Calu3 (cell line): Measurements from ENCODE around the gene HDAC4. TPM values are rescaled to one million over a fixed set of nuclear protein-coding genes. Genes with fewer than 3 reads are reported as not detected.

Experiments used
- BruUV-seq: library from RNA; stranded (reverse); fragments of 400-500 nt; replicated peaks from 2 replicates; lab custom pipeline; 2021; lab: Mats Ljungman, UMichigan
- CTCF ChIA-PET: fragments of 300-600 bp; sonication (Branson Sonifier 250); formaldehyde crosslinking; loops from one replicate; lab custom pipeline; 2022; ENCODE audit warnings: antibody characterized with exemption; lab: Charles Lee
- DNase-seq: peaks from one replicate; pipeline ENCODE4 v3.0.0; 2022
- H3K27ac Mint-ChIP-seq: one replicate; pipeline ENCODE4 v1.8.0; 2022; ENCODE audit warnings: mixed read lengths; ENCODE audit not compliant: unreplicated experiment
- H3K27me3 Mint-ChIP-seq: one replicate; pipeline ENCODE4 v1.8.0; 2022; ENCODE audit warnings: mixed read lengths; ENCODE audit not compliant: unreplicated experiment
- H3K36me3 Mint-ChIP-seq: one replicate; pipeline ENCODE4 v1.8.0; 2022; ENCODE audit warnings: mild to moderate bottlenecking, moderate library complexity, mixed read lengths; ENCODE audit not compliant: insufficient read depth, unreplicated experiment
- H3K4me1 Mint-ChIP-seq: one replicate; pipeline ENCODE4 v1.8.0; 2022; ENCODE audit warnings: mild to moderate bottlenecking, low read depth, mixed read lengths; ENCODE audit not compliant: unreplicated experiment
- H3K4me3 Mint-ChIP-seq: one replicate; pipeline ENCODE4 v1.8.0; 2022; ENCODE audit warnings: mild to moderate bottlenecking, low read depth, moderate library complexity, mixed read lengths; ENCODE audit not compliant: unreplicated experiment
- H3K9me3 Mint-ChIP-seq: one replicate; pipeline ENCODE4 v1.8.0; 2022; ENCODE audit warnings: low read depth, mixed read lengths; ENCODE audit not compliant: unreplicated experiment
- intact Hi-C: fragments of 100-400 bp; cut with micrococcal nuclease; formaldehyde crosslinking; loops from one replicate; pipeline ENCODE4 v1.10.0; 2022; ENCODE audit not compliant: unreplicated experiment
- total RNA-seq: library from RNA; stranded (reverse); gene quantifications from 2 replicates; pipeline ENCODE4 v1.2.3, GENCODE V29; 2022
- TF ChIP-seq, protein P1 (sequence below): fragments of 200-600 bp; IDR thresholded peaks from one replicate; pipeline ENCODE4 v1.8.0; 2022; ENCODE audit warnings: antibody characterized with exemption; ENCODE audit not compliant: unreplicated experiment

Gene HDAC4
- total RNA-seq, 1 experiment from 2014 or later: 39.6 TPM

- no TSS peak for BruUV-seq
- Mint-ChIP-seq H3K4me3 (no peak overlapping the region), H3K27me3 (no peaks in the 10 kb centered on the region), H3K27ac (no peak overlapping the region), H3K36me3 (no peaks in the 10 kb centered on the region), H3K4me1 (peaks cover 37% of the 10 kb centered on the region), H3K9me3 (no peaks in the 10 kb centered on the region)
- DNase-seq: no peak
- TF ChIP-seq, protein P1, sequence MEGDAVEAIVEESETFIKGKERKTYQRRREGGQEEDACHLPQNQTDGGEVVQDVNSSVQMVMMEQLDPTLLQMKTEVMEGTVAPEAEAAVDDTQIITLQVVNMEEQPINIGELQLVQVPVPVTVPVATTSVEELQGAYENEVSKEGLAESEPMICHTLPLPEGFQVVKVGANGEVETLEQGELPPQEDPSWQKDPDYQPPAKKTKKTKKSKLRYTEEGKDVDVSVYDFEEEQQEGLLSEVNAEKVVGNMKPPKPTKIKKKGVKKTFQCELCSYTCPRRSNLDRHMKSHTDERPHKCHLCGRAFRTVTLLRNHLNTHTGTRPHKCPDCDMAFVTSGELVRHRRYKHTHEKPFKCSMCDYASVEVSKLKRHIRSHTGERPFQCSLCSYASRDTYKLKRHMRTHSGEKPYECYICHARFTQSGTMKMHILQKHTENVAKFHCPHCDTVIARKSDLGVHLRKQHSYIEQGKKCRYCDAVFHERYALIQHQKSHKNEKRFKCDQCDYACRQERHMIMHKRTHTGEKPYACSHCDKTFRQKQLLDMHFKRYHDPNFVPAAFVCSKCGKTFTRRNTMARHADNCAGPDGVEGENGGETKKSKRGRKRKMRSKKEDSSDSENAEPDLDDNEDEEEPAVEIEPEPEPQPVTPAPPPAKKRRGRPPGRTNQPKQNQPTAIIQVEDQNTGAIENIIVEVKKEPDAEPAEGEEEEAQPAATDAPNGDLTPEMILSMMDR: no peak
- CTCF ChIA-PET: no interaction called here
- intact Hi-C loops: no loop called here
Observed at GRCh38 chr2:239292959-239293774, 107.7 kb downstream of the HDAC4 start.

GRCh38 chr2:239292531-239292930, 108.3 kb downstream of the HDAC4 start:
- DNase-seq: no peak
- CTCF ChIA-PET: no interaction called here
- H3K27me3 Mint-ChIP-seq: no peaks in the 10 kb centered on the region
- BruUV-seq: no TSS peak
- peaks cover 31% of the 10 kb centered on the region for H3K4me1 Mint-ChIP-seq
- intact Hi-C loops: no loop called here
- no peak overlapping the region for H3K27ac Mint-ChIP-seq
- H3K36me3 Mint-ChIP-seq: no peaks in the 10 kb centered on the region
- TF ChIP-seq, protein P1: no peak
- no peak overlapping the region for H3K4me3 Mint-ChIP-seq
- H3K9me3 Mint-ChIP-seq: no peaks in the 10 kb centered on the region

DNA sequence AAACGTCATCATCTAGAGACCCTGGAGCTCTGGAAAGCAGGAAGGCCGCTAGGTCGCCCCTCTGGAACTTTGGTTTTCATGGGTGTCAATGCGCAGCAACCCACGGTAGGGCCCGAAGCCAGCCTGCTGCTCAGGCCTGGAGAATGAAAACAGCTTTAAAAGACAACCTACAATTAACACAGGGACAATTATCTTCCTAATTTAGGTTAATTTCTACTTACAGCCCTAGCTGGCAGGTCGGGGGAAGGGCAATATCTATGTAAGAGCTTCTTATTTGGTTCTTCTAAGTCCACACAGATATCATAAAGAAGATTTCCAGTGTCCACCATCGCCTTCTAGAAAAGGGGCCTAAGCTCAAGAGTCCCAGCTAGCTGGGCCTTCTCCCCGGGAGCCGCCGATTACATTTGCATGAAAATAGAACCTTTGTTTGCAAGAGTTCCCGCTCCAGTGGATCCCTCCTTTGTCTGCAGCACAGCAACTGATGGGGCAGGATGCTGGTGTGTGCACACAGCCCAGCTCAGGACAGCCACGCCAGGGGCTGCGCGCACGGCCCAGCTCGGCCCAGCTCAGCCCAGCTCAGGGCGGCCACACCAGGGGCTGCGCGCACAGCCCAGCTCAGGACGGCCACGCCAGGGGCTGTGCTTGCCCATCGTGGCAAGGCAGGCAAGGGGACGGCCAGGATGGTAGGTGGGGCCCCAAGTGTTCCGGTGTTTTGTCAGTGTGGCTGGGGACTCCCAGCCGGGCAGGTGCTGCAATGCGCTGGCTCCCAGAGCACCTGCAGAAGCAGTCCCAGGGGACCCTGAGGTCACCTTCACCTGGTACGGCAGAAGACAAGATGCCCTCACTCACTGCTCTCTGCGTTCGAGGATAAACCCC, 109.1 kb downstream of the HDAC4 start:
- TF ChIP-seq, protein P1: no peak
- BruUV-seq: no TSS peak
- DNase-seq: no peak
- peaks cover 29% of the 10 kb centered on the region for H3K4me1 Mint-ChIP-seq
- intact Hi-C loops: no loop called here
- no peak overlapping the region for H3K4me3 Mint-ChIP-seq
- H3K36me3 Mint-ChIP-seq: no peaks in the 10 kb centered on the region
- H3K9me3 Mint-ChIP-seq: no peaks in the 10 kb centered on the region
- H3K27ac Mint-ChIP-seq: no peak overlapping the region
- CTCF ChIA-PET: interaction anchor here (1.2 kb wide), 1 partner anchor 11 kb away, joined by 3 read pairs; no protein-coding TSS in a partner anchor
- H3K27me3 Mint-ChIP-seq: no peaks in the 10 kb centered on the region

DNA sequence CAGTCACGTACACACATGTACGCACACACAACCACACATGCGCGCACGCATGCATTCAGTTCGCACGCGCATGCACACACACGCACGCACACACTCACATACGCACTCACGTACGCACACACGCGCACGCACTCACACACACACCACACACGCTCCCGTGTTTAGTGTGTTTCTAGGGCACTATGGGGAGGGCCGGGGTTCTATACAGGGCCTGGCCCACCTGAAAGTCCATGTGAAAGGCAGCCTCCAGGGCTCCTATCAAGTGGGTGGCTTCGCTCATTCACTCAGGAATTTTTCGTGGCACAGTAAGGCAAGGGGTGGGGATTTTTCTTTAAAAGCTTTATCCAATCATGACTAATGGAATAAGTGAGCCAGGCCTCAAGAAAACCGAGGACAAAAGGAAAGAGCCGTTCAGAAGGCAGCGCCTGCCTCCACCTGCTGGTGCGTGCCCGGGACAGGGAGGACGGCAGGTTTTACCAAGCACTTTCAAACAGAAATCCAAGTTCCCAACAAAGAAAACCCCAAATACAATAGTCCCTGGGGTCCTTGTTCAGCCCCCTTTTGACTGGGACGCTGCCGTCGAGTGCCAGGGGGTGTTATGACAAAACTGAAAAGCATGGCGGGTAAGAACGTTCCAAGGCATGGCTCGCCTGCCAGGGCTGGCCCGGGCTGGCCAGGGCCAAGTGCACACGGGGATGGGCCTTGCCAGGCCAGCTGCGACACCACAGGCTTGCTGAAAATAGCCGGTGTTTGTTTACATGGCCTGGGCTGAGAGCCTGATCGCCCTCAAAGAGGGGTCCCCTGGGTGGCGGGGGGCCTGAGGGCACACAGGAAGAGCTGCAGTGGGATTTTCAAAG, 110.0 kb downstream of the HDAC4 start:
- Mint-ChIP-seq H3K4me1 (peaks cover 29% of the 10 kb centered on the region), H3K27ac (no peak overlapping the region), H3K4me3 (no peak overlapping the region), H3K27me3 (no peaks in the 10 kb centered on the region), H3K9me3 (no peaks in the 10 kb centered on the region), H3K36me3 (no peaks in the 10 kb centered on the region)
- intact Hi-C loops: no loop called here
- TF ChIP-seq, protein P1: no peak
- DNase-seq: no peak
- no TSS peak for BruUV-seq
- CTCF ChIA-PET: interaction anchor here (1.2 kb wide), 1 partner anchor 10 kb away, joined by 3 read pairs; no protein-coding TSS in a partner anchor
